ENCODE data around the gene MTR.

MTR gene

GRCh38 chr1:236950365-236950764, 155.3 kb downstream of the MTR start:
- Histone ChIP-seq H3K4me3 (ENCODE audit: insufficient read length, low read depth) (no peak overlapping the region), H3K9me3 (ENCODE audit: insufficient read depth, low read length) (no peaks in the 10 kb centered on the region), H3K9ac (ENCODE audit: insufficient read length, low read depth) (no peak overlapping the region), H3K27me3 (ENCODE audit: insufficient read depth, insufficient read length) (no peaks in the 10 kb centered on the region), H3K4me1 (ENCODE audit: insufficient read depth, insufficient read length) (peaks cover 2% of the 10 kb centered on the region), H3K36me3 (ENCODE audit: insufficient read depth, insufficient read length, low read length) (no peaks in the 10 kb centered on the region)
- no peak for DNase-seq (ENCODE audit: low read depth, low spot score)
- no peak for TF ChIP-seq YY1 (IDR thresholded peaks at IDR 0.05; ENCODE audit: insufficient read depth, insufficient read length)
- no peak for TF ChIP-seq SUZ12 (IDR thresholded peaks at IDR 0.05; ENCODE audit: extremely low read depth, insufficient read depth, insufficient read length)
- TF ChIP-seq ZNF274 (IDR thresholded peaks at IDR 0.05; ENCODE audit: low read depth, low read length): no peak

- Histone ChIP-seq H3K4me1 (ENCODE audit: insufficient read depth, insufficient read length) (peaks cover 2% of the 10 kb centered on the region), H3K4me3 (ENCODE audit: insufficient read length, low read depth) (no peak overlapping the region), H3K9ac (ENCODE audit: insufficient read length, low read depth) (no peak overlapping the region), H3K27me3 (ENCODE audit: insufficient read depth, insufficient read length) (no peaks in the 10 kb centered on the region), H3K36me3 (ENCODE audit: insufficient read depth, insufficient read length, low read length) (no peaks in the 10 kb centered on the region), H3K9me3 (ENCODE audit: insufficient read depth, low read length) (no peaks in the 10 kb centered on the region)
- no peak for DNase-seq (ENCODE audit: low read depth, low spot score)
- TF ChIP-seq ZNF274 (IDR thresholded peaks at IDR 0.05; ENCODE audit: low read depth, low read length): no peak
- TF ChIP-seq SUZ12 (IDR thresholded peaks at IDR 0.05; ENCODE audit: extremely low read depth, insufficient read depth, insufficient read length): no peak
- no peak for TF ChIP-seq YY1 (IDR thresholded peaks at IDR 0.05; ENCODE audit: insufficient read depth, insufficient read length)
Observed at GRCh38 chr1:236951672-236952071, 156.6 kb downstream of the MTR start.

DNA sequence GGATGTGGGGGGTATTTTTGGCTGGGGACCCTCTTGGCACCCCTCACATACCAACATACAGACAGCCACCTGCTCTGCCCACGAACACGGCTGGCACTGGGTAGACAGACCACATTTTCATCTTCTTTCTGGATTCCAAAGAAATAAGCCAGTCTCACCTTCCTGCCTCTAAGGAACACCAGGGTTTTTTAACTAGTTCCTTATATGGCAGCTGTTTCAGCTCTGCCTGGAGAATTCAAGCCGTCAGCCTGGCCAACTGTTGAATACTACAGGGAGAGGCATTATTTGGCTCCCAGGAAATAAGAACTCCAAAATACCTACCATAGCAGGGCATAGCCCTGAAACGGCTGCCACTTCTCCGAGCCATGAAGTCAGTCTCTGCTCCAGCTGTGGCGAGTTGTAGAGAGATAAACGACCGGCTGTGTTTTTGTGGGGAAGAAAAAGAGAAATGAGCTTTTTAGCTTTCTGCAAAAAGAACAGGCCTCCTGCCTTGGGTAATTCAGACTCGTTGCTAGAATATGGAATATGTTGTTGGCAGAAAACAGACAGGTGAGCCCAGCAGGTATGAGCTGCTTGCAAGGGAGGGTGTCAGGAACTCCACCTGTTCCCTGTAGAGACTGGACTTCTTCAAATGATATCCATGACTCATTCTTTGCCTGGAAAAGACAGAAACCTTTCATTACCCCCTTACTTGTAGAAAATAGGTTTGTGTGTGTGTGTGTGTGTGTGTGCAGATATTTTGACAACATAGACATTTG, 157.3 kb downstream of the MTR start:
- H3K9me3 ChIP-seq (ENCODE audit: insufficient read depth, low read length): no peaks in the 10 kb centered on the region
- H3K9ac ChIP-seq (ENCODE audit: insufficient read length, low read depth): no peak overlapping the region
- no peak for DNase-seq (ENCODE audit: low read depth, low spot score)
- TF ChIP-seq SUZ12 (IDR thresholded peaks at IDR 0.05; ENCODE audit: extremely low read depth, insufficient read depth, insufficient read length): no peak
- no peak for TF ChIP-seq YY1 (IDR thresholded peaks at IDR 0.05; ENCODE audit: insufficient read depth, insufficient read length)
- no peak for TF ChIP-seq ZNF274 (IDR thresholded peaks at IDR 0.05; ENCODE audit: low read depth, low read length)
- H3K36me3 ChIP-seq (ENCODE audit: insufficient read depth, insufficient read length, low read length): no peaks in the 10 kb centered on the region
- H3K4me1 ChIP-seq (ENCODE audit: insufficient read depth, insufficient read length): peaks cover 2% of the 10 kb centered on the region
- no peak overlapping the region for H3K4me3 ChIP-seq (ENCODE audit: insufficient read length, low read depth)
- no peaks in the 10 kb centered on the region for H3K27me3 ChIP-seq (ENCODE audit: insufficient read depth, insufficient read length)

- Histone ChIP-seq H3K9ac (ENCODE audit: insufficient read length, low read depth) (no peak overlapping the region), H3K4me3 (ENCODE audit: insufficient read length, low read depth) (no peak overlapping the region), H3K36me3 (ENCODE audit: insufficient read depth, insufficient read length, low read length) (no peaks in the 10 kb centered on the region), H3K27me3 (ENCODE audit: insufficient read depth, insufficient read length) (no peaks in the 10 kb centered on the region), H3K9me3 (ENCODE audit: insufficient read depth, low read length) (no peaks in the 10 kb centered on the region), H3K4me1 (ENCODE audit: insufficient read depth, insufficient read length) (peaks cover 2% of the 10 kb centered on the region)
- DNase-seq (ENCODE audit: low read depth, low spot score): no peak
- TF ChIP-seq YY1 (IDR thresholded peaks at IDR 0.05; ENCODE audit: insufficient read depth, insufficient read length): no peak
- TF ChIP-seq ZNF274 (IDR thresholded peaks at IDR 0.05; ENCODE audit: low read depth, low read length): no peak
- no peak for TF ChIP-seq SUZ12 (IDR thresholded peaks at IDR 0.05; ENCODE audit: extremely low read depth, insufficient read depth, insufficient read length)
Observed at GRCh38 chr1:236953151-236953700, 158.1 kb downstream of the MTR start.
